ENCODE measurements around the gene IDH3B.

The IDH3B gene

GRCh38 chr20:2617099-2617714, 46.8 kb downstream of the IDH3B start:
- Histone ChIP-seq H3K36me3 (ENCODE audit: control insufficient read depth, insufficient read depth, low read length) (no peaks in the 10 kb centered on the region), H3K4ac (ENCODE audit: low read depth, low read length) (no peak overlapping the region), H3K9ac (ENCODE audit: low read length) (no peak overlapping the region), H4K5ac (ENCODE audit: low read length) (no peak overlapping the region), H3K27me3 (ENCODE audit: insufficient read depth, low read length, poor library complexity) (peaks cover 2% of the 10 kb centered on the region), H4K8ac (ENCODE audit: low read depth, low read length) (no peak overlapping the region), H3K27ac (ENCODE audit: low read depth, low read length) (no peak overlapping the region), H3K18ac (ENCODE audit: low read length) (no peak overlapping the region), H3K4me2 (ENCODE audit: low read length) (no peak overlapping the region), H2BK15ac (replicated peaks; ENCODE audit: low read depth) (no peak overlapping the region), H3K79me2 (ENCODE audit: control insufficient read depth, insufficient read depth, low read length) (no peaks in the 10 kb centered on the region), H2BK120ac (ENCODE audit: low read depth, low read length) (no peak overlapping the region), H2AK5ac (ENCODE audit: low read length) (no peak overlapping the region), H2BK5ac (ENCODE audit: low read length) (no peak overlapping the region), H3K4me1 (ENCODE audit: control insufficient read depth, low read depth, low read length) (no peaks in the 10 kb centered on the region), H3K56ac (ENCODE audit: low read length) (no peak overlapping the region), H3K23ac (ENCODE audit: low read length) (no peak overlapping the region), H3K4me3 (ENCODE audit: low read length) (no peak overlapping the region), H3K79me1 (ENCODE audit: low read length) (no peaks in the 10 kb centered on the region)
- WGBS (ENCODE audit: extremely low coverage, insufficient coverage, low lambda C conversion rate): no CpG with 5 or more reads among the region's 16 CpGs
- no peak for DNase-seq

- Histone ChIP-seq H2BK120ac (ENCODE audit: low read depth, low read length) (no peak overlapping the region), H3K79me1 (ENCODE audit: low read length) (no peaks in the 10 kb centered on the region), H3K4me1 (ENCODE audit: control insufficient read depth, low read depth, low read length) (no peaks in the 10 kb centered on the region), H4K8ac (ENCODE audit: low read depth, low read length) (no peak overlapping the region), H3K27me3 (ENCODE audit: insufficient read depth, low read length, poor library complexity) (peaks cover 2% of the 10 kb centered on the region), H3K79me2 (ENCODE audit: control insufficient read depth, insufficient read depth, low read length) (no peaks in the 10 kb centered on the region), H3K36me3 (ENCODE audit: control insufficient read depth, insufficient read depth, low read length) (no peaks in the 10 kb centered on the region), H3K27ac (ENCODE audit: low read depth, low read length) (no peak overlapping the region), H2AK5ac (ENCODE audit: low read length) (no peak overlapping the region), H3K18ac (ENCODE audit: low read length) (no peak overlapping the region), H2BK15ac (replicated peaks; ENCODE audit: low read depth) (no peak overlapping the region), H3K56ac (ENCODE audit: low read length) (no peak overlapping the region), H3K23ac (ENCODE audit: low read length) (no peak overlapping the region), H4K5ac (ENCODE audit: low read length) (no peak overlapping the region), H3K4ac (ENCODE audit: low read depth, low read length) (no peak overlapping the region), H2BK5ac (ENCODE audit: low read length) (no peak overlapping the region), H3K4me2 (ENCODE audit: low read length) (no peak overlapping the region), H3K4me3 (ENCODE audit: low read length) (no peak overlapping the region), H3K9ac (ENCODE audit: low read length) (no peak overlapping the region)
- WGBS (ENCODE audit: extremely low coverage, insufficient coverage, low lambda C conversion rate): no CpG with 5 or more reads among the region's 9 CpGs
- no peak for DNase-seq
Measured at GRCh38 chr20:2616634-2617033, 47.4 kb downstream of the IDH3B start.

GRCh38 chr20:2612073-2612472, 51.9 kb downstream of the IDH3B start:
- Histone ChIP-seq H2BK5ac (ENCODE audit: low read length) (no peak overlapping the region), H3K27me3 (ENCODE audit: insufficient read depth, low read length, poor library complexity) (no peaks in the 10 kb centered on the region), H3K4ac (ENCODE audit: low read depth, low read length) (no peak overlapping the region), H3K79me2 (ENCODE audit: control insufficient read depth, insufficient read depth, low read length) (no peaks in the 10 kb centered on the region), H4K8ac (ENCODE audit: low read depth, low read length) (no peak overlapping the region), H3K4me2 (ENCODE audit: low read length) (no peak overlapping the region), H3K79me1 (ENCODE audit: low read length) (no peaks in the 10 kb centered on the region), H2BK120ac (ENCODE audit: low read depth, low read length) (no peak overlapping the region), H3K4me1 (ENCODE audit: control insufficient read depth, low read depth, low read length) (no peaks in the 10 kb centered on the region), H2BK15ac (replicated peaks; ENCODE audit: low read depth) (no peak overlapping the region), H3K23ac (ENCODE audit: low read length) (no peak overlapping the region), H3K9ac (ENCODE audit: low read length) (no peak overlapping the region), H3K56ac (ENCODE audit: low read length) (no peak overlapping the region), H3K36me3 (ENCODE audit: control insufficient read depth, insufficient read depth, low read length) (no peaks in the 10 kb centered on the region), H3K4me3 (ENCODE audit: low read length) (no peak overlapping the region), H3K18ac (ENCODE audit: low read length) (no peak overlapping the region), H3K27ac (ENCODE audit: low read depth, low read length) (no peak overlapping the region), H4K5ac (ENCODE audit: low read length) (no peak overlapping the region), H2AK5ac (ENCODE audit: low read length) (no peak overlapping the region)
- no peak for DNase-seq
- WGBS (ENCODE audit: extremely low coverage, insufficient coverage, low lambda C conversion rate): no CpG with 5 or more reads among the region's 3 CpGs

- Histone ChIP-seq H3K79me1 (ENCODE audit: low read length) (no peaks in the 10 kb centered on the region), H2BK15ac (replicated peaks; ENCODE audit: low read depth) (no peak overlapping the region), H3K27me3 (ENCODE audit: insufficient read depth, low read length, poor library complexity) (no peaks in the 10 kb centered on the region), H4K5ac (ENCODE audit: low read length) (no peak overlapping the region), H3K79me2 (ENCODE audit: control insufficient read depth, insufficient read depth, low read length) (no peaks in the 10 kb centered on the region), H3K4ac (ENCODE audit: low read depth, low read length) (no peak overlapping the region), H3K4me2 (ENCODE audit: low read length) (no peak overlapping the region), H3K23ac (ENCODE audit: low read length) (no peak overlapping the region), H3K9ac (ENCODE audit: low read length) (no peak overlapping the region), H3K36me3 (ENCODE audit: control insufficient read depth, insufficient read depth, low read length) (no peaks in the 10 kb centered on the region), H3K18ac (ENCODE audit: low read length) (no peak overlapping the region), H3K4me3 (ENCODE audit: low read length) (no peak overlapping the region), H2BK5ac (ENCODE audit: low read length) (no peak overlapping the region), H3K56ac (ENCODE audit: low read length) (no peak overlapping the region), H4K8ac (ENCODE audit: low read depth, low read length) (no peak overlapping the region), H2AK5ac (ENCODE audit: low read length) (no peak overlapping the region), H3K27ac (ENCODE audit: low read depth, low read length) (no peak overlapping the region), H2BK120ac (ENCODE audit: low read depth, low read length) (no peak overlapping the region), H3K4me1 (ENCODE audit: control insufficient read depth, low read depth, low read length) (no peaks in the 10 kb centered on the region)
- no peak for DNase-seq
- no CpG with 5 or more reads among the region's 6 CpGs for WGBS (ENCODE audit: extremely low coverage, insufficient coverage, low lambda C conversion rate)
Measured at GRCh38 chr20:2610941-2611720, 52.9 kb downstream of the IDH3B start.

- H3K18ac ChIP-seq (ENCODE audit: low read length): no peak overlapping the region
- DNase-seq: no peak
- no peak overlapping the region for H2AK5ac ChIP-seq (ENCODE audit: low read length)
- WGBS (ENCODE audit: extremely low coverage, insufficient coverage, low lambda C conversion rate): no CpG with 5 or more reads among the region's 6 CpGs
- H2BK15ac ChIP-seq (replicated peaks; ENCODE audit: low read depth): no peak overlapping the region
- no peak overlapping the region for H3K4me3 ChIP-seq (ENCODE audit: low read length)
- no peak overlapping the region for H3K23ac ChIP-seq (ENCODE audit: low read length)
- no peaks in the 10 kb centered on the region for H3K79me2 ChIP-seq (ENCODE audit: control insufficient read depth, insufficient read depth, low read length)
- no peak overlapping the region for H3K4ac ChIP-seq (ENCODE audit: low read depth, low read length)
- H4K8ac ChIP-seq (ENCODE audit: low read depth, low read length): no peak overlapping the region
- no peaks in the 10 kb centered on the region for H3K4me1 ChIP-seq (ENCODE audit: control insufficient read depth, low read depth, low read length)
- H3K9ac ChIP-seq (ENCODE audit: low read length): no peak overlapping the region
- H3K27me3 ChIP-seq (ENCODE audit: insufficient read depth, low read length, poor library complexity): no peaks in the 10 kb centered on the region
- H4K5ac ChIP-seq (ENCODE audit: low read length): no peak overlapping the region
- H3K36me3 ChIP-seq (ENCODE audit: control insufficient read depth, insufficient read depth, low read length): no peaks in the 10 kb centered on the region
- no peak overlapping the region for H3K4me2 ChIP-seq (ENCODE audit: low read length)
- H3K56ac ChIP-seq (ENCODE audit: low read length): no peak overlapping the region
- no peak overlapping the region for H2BK5ac ChIP-seq (ENCODE audit: low read length)
- no peak overlapping the region for H3K27ac ChIP-seq (ENCODE audit: low read depth, low read length)
- no peak overlapping the region for H2BK120ac ChIP-seq (ENCODE audit: low read depth, low read length)
- no peaks in the 10 kb centered on the region for H3K79me1 ChIP-seq (ENCODE audit: low read length)
Measured at GRCh38 chr20:2610326-2610725, 53.7 kb downstream of the IDH3B start.

All from mesendoderm (in vitro differentiated cells).